Uterus (tissue), 4 donors: ENCODE results near the gene ATAD5. TPM values are rescaled to one million over a fixed set of nuclear protein-coding genes. Genes with fewer than 3 reads are reported as not detected.
"Not testable (repeated sequence)": the region's sequence is repeated elsewhere in the genome, so short reads cannot be mapped to it uniquely, and the experiment has no call there.

ENCODE experiments used
- DNase-seq, 2 donors: peaks; one replicate each; pipeline ENCODE4 v3.0.0-alpha.2; 2019 to 2020
- H3K27ac ChIP-seq, 2 donors: fragments of 200-600 bp; sonication (generic); 1 replicate in 1 of 2; 2 replicates in 1 of 2; pipeline ENCODE4 v1.5.1; 2016 to 2018
- H3K27me3 ChIP-seq, 2 donors: fragments of 200-600 bp; sonication (generic); one replicate each; pipeline ENCODE4 v1.5.1; 2018 to 2019; ENCODE audit warnings: control low read depth in 1 of 2
- H3K36me3 ChIP-seq, 2 donors: fragments of 200-600 bp; sonication (generic); one replicate each; pipeline ENCODE4 v1.5.1; 2019; ENCODE audit warnings: control low read depth in 1 of 2
- H3K4me1 ChIP-seq, 2 donors: fragments of 200-600 bp; sonication (generic); one replicate each; pipeline ENCODE4 v1.5.1; 2018 to 2019; ENCODE audit warnings: control low read depth in 1 of 2
- H3K4me3 ChIP-seq, 2 donors: fragments of 200-600 bp; sonication (generic); 1 replicate in 1 of 2; 2 replicates in 1 of 2; pipeline ENCODE4 v1.5.1; 2018 to 2019; ENCODE audit warnings: mild to moderate bottlenecking in 1 of 2
- H3K9me3 ChIP-seq, 2 donors: fragments of 200-600 bp; sonication (generic); one replicate each; pipeline ENCODE4 v1.5.1; 2019; ENCODE audit warnings: control low read depth in 1 of 2
- CTCF ChIP-seq, 4 experiments: fragments of 200-600 bp in 2 of 4; fragments of 450-650 bp in 2 of 4; sonication (generic) in 2 of 4; IDR thresholded peaks; one replicate each; pipeline ENCODE4 v1.5.1; 2016 to 2019; ENCODE audit warnings: antibody characterized with exemption in 4 of 4, mild to moderate bottlenecking in 2 of 4, moderate library complexity in 1 of 4
- POLR2A ChIP-seq, 2 donors: fragments of 450-650 bp; IDR thresholded peaks; one replicate each; pipeline ENCODE4 v1.6.1; 2016; ENCODE audit warnings: antibody characterized with exemption in 2 of 2, mild to moderate bottlenecking in 1 of 2, moderate library complexity in 1 of 2
- intact Hi-C: fragments of 100-400 bp; cut with DNase I; formaldehyde crosslinking; loops from one replicate; pipeline ENCODE4 v1.15.1; 2023; ENCODE audit warnings: low total_unique reads
- total RNA-seq, 4 donors: library from RNA; depleted of rRNA in 3 of 4; stranded (reverse); fragments of >200 nt in 3 of 4; gene quantifications; one replicate each; pipeline versions ENCODE4 v1.1.0 to v1.2.4, GENCODE V29; 2014 to 2023
- donor health status: DM: yes; HTN: yes; CAD: no.

The ATAD5 gene
- total RNA-seq, 4 donors from 2014 or later = 1.3 to 8.8 (median 5.2) TPM

GRCh38 chr17:30905742-30906100 is 74.0 kb downstream of the ATAD5 start:
- peak overlapping the region; percentile 88 to 89 for H3K27ac ChIP-seq
- H3K4me1 ChIP-seq = peaks cover 0 to 12% of the 10 kb centered on the region in 2 donors
- no peaks in the 10 kb centered on the region for H3K27me3 ChIP-seq
- intact Hi-C loops = no loop called here
- TF ChIP-seq CTCF (IDR thresholded peaks at IDR 0.05) (no peak), POLR2A (IDR thresholded peaks at IDR 0.05) (no peak)
- H3K36me3 ChIP-seq = no peaks in the 10 kb centered on the region
- no peaks in the 10 kb centered on the region for H3K9me3 ChIP-seq
- no peak for DNase-seq
- peak overlapping the region; percentile 78 to 82 for H3K4me3 ChIP-seq

- Histone ChIP-seq H3K4me1 (peaks cover 0 to 12% of the 10 kb centered on the region in 2 donors), H3K9me3 (no peaks in the 10 kb centered on the region), H3K27ac (peak within 1 kb of the TSS; percentile 88 to 89), H3K36me3 (no peaks in the 10 kb centered on the region), H3K27me3 (no peaks in the 10 kb centered on the region), H3K4me3 (peak within 1 kb of the TSS; percentile 78 to 82)
- intact Hi-C loops = no loop called here
- DNase-seq = peak; percentile 80 to 91
- peak in 1 of 2 donors; percentile 47 for TF ChIP-seq POLR2A (IDR thresholded peaks at IDR 0.05)
- TF ChIP-seq CTCF (IDR thresholded peaks at IDR 0.05) = peak in 2 of 4 experiments; percentile 19 to 31
Measured at GRCh38 chr17:30906101-30906911, 74.5 kb downstream of the ATAD5 start, which contains the start of gene TEFM. Gene TEFM (minus strand): TSS chr17:30906238. CDS start chr17:30906198, 40 bp downstream.

- TF ChIP-seq CTCF (IDR thresholded peaks at IDR 0.05) (no peak), POLR2A (IDR thresholded peaks at IDR 0.05) (no peak)
- Histone ChIP-seq H3K27ac (no peak overlapping the region), H3K9me3 (no peaks in the 10 kb centered on the region), H3K36me3 (no peaks in the 10 kb centered on the region), H3K4me1 (peaks cover 0 to 12% of the 10 kb centered on the region in 2 donors), H3K4me3 (no peak overlapping the region), H3K27me3 (no peaks in the 10 kb centered on the region)
- intact Hi-C loops = no loop called here
- no peak for DNase-seq
Measured at GRCh38 chr17:30908717-30909420, 77.1 kb downstream of the ATAD5 start.

GRCh38 chr17:30910151-30910550 is 78.4 kb downstream of the ATAD5 start:
- DNase-seq, H3K27ac ChIP-seq, intact Hi-C loops, H3K9me3 ChIP-seq, H3K27me3 ChIP-seq, H3K4me3 ChIP-seq, H3K36me3 ChIP-seq: not testable (repeated sequence)
- peaks cover 0 to 12% of the 10 kb centered on the region in 2 donors for H3K4me1 ChIP-seq

- no peaks in the 10 kb centered on the region for H3K36me3 ChIP-seq
- no peaks in the 10 kb centered on the region for H3K9me3 ChIP-seq
- H3K4me3 ChIP-seq = no peak overlapping the region
- no peaks in the 10 kb centered on the region for H3K27me3 ChIP-seq
- no peaks in the 10 kb centered on the region for H3K4me1 ChIP-seq
- intact Hi-C loops = no loop called here
- no peak for DNase-seq
- TF ChIP-seq CTCF (IDR thresholded peaks at IDR 0.05) = no peak
- no peak for TF ChIP-seq POLR2A (IDR thresholded peaks at IDR 0.05)
- no peak overlapping the region for H3K27ac ChIP-seq
Measured at GRCh38 chr17:30913955-30914354, 82.2 kb downstream of the ATAD5 start.
